GM19455 (cell line): Measurements from ENCODE around the gene GSTO2.
A peak's percentile ranks its signal among the peaks of the same experiment; 100 is the strongest.

Experiments
- ATAC-seq: cut with Tn5 transposase; IDR thresholded peaks from one replicate; pipeline ENCODE4 v1.9.1; 2021; ENCODE audit not compliant: unreplicated experiment

Gene GSTO2

GRCh38 chr10:104253606-104254410 lies 15.2 kb upstream of the GSTO2 start:
- no peak for ATAC-seq

GRCh38 chr10:104254493-104255310 lies 14.3 kb upstream of the GSTO2 start, which contains the start of gene GSTO1:
GSTO1 (plus strand) TSS chr10:104254892; CDS start chr10:104254929, 37 bp downstream.
- peak; percentile 80 for ATAC-seq

- no peak for ATAC-seq
These were observed 13.5 kb upstream of the GSTO2 start for GRCh38 chr10:104255311-104255981.

- no peak for ATAC-seq
These were observed 12.5 kb upstream of the GSTO2 start for GRCh38 chr10:104256335-104256961.

- ATAC-seq: no peak
These were observed 11.7 kb upstream of the GSTO2 start for GRCh38 chr10:104257235-104257634.

GRCh38 chr10:104258209-104258608 lies 10.8 kb upstream of the GSTO2 start:
- ATAC-seq: no peak

- ATAC-seq: no peak
These were observed 9.5 kb upstream of the GSTO2 start for GRCh38 chr10:104259456-104259855.

- no peak for ATAC-seq
These were observed 8.8 kb upstream of the GSTO2 start for GRCh38 chr10:104259999-104260774.

- ATAC-seq: no peak
These were observed 8.2 kb upstream of the GSTO2 start for GRCh38 chr10:104260775-104261115.

- ATAC-seq: no peak
These were observed 6.9 kb upstream of the GSTO2 start for GRCh38 chr10:104262055-104262454.

- ATAC-seq: no peak
These were observed 4.2 kb upstream of the GSTO2 start for GRCh38 chr10:104264783-104265182.

GRCh38 chr10:104267721-104268404 lies 1.1 kb upstream of the GSTO2 start:
- no peak for ATAC-seq

GRCh38 chr10:104268405-104268712 lies 625 bp upstream of the GSTO2 start:
- ATAC-seq: peak; percentile 2

GRCh38 chr10:104273286-104273685 lies 4.3 kb downstream of the GSTO2 start:
- no peak for ATAC-seq

- no peak for ATAC-seq
These were observed 5.1 kb downstream of the GSTO2 start for GRCh38 chr10:104273899-104274575.

GRCh38 chr10:104274762-104275721 lies 6.1 kb downstream of the GSTO2 start:
- no peak for ATAC-seq

GRCh38 chr10:104276192-104276591 lies 7.2 kb downstream of the GSTO2 start:
- ATAC-seq: no peak

GRCh38 chr10:104277785-104278184 lies 8.8 kb downstream of the GSTO2 start:
- ATAC-seq: no peak
